Measurements from ENCODE around the gene HIRA. TPM values are rescaled to one million over a fixed set of nuclear protein-coding genes. Genes with fewer than 3 reads are reported as not detected.

HIRA gene
- total and polyA plus RNA-seq, 2 of the 8 experiments (the other 6 are each of a cell fraction or from before 2014, with no cell fraction given), result 34.9 to 67.2 TPM

- Histone ChIP-seq H3K9ac (replicated peaks in 1 of 4; ENCODE audit: extremely low read depth in 1 of 4, low read depth in 3 of 4, low read length in 3 of 4) (no peak overlapping the region), H2BK5ac (ENCODE audit: low read depth, low read length) (no peak overlapping the region), H4K5ac (ENCODE audit: insufficient read length, low read depth, low read length) (no peak overlapping the region), H2BK15ac (ENCODE audit: low read length) (no peak overlapping the region), H3K18ac (ENCODE audit: extremely low read depth, low read length) (no peak overlapping the region), H3K23ac (ENCODE audit: insufficient read length) (no peak overlapping the region), H3K4me2 (ENCODE audit: insufficient read depth in 1 of 2, low read depth in 2 of 2, low read length in 2 of 2) (no peak overlapping the region), H3K4me3 (ENCODE audit: extremely low read depth in 1 of 4, insufficient read depth in 2 of 4, low read depth in 3 of 4, low read length in 4 of 4) (no peak overlapping the region), H3K36me3 (ENCODE audit: control insufficient read depth in 2 of 4, insufficient read depth in 4 of 4, low read length in 3 of 4) (peaks cover 7 to 40% (median 29%) of the 10 kb centered on the region in 4 experiments; a peak in 7 of 8 replicates), H4K8ac (ENCODE audit: extremely low read depth, insufficient read depth, low read length) (no peak overlapping the region), H2BK120ac (replicated peaks; ENCODE audit: low read depth, low read length) (no peak overlapping the region), H3K14ac (ENCODE audit: insufficient read length) (no peak overlapping the region), H2BK12ac (ENCODE audit: low read depth, low read length) (no peak overlapping the region), H4K91ac (replicated peaks; ENCODE audit: insufficient read length, low read length) (no peak overlapping the region), H3K27me3 (replicated peaks in 1 of 4; ENCODE audit: control insufficient read depth in 3 of 4, extremely low read depth in 1 of 4, insufficient read depth in 3 of 4, low read length in 3 of 4) (no peaks in the 10 kb centered on the region), H4K20me1 (replicated peaks in 1 of 2; ENCODE audit: control insufficient read depth in 1 of 2, insufficient read depth in 2 of 2, low read length in 2 of 2) (peaks cover 2 to 15% of the 10 kb centered on the region in 2 experiments), H3K27ac (ENCODE audit: low read depth, low read length) (no peak overlapping the region), H2AK5ac (ENCODE audit: low read depth, low read length) (no peak overlapping the region), H3K23me2 (ENCODE audit: low read depth, low read length) (no peaks in the 10 kb centered on the region), H3K4me1 (replicated peaks in 1 of 4; ENCODE audit: control insufficient read depth in 3 of 4, insufficient read depth in 4 of 4, low read length in 3 of 4) (no peaks in the 10 kb centered on the region), H2AFZ (ENCODE audit: low read length) (no peak overlapping the region), H3K9me3 (ENCODE audit: insufficient read depth in 2 of 2, low read depth in 1 of 2, low read length in 1 of 2) (no peaks in the 10 kb centered on the region), H3K56ac (replicated peaks; ENCODE audit: insufficient read length, low read depth, low read length) (no peak overlapping the region), H3K4ac (replicated peaks; ENCODE audit: insufficient read length, low read depth, low read length) (no peak overlapping the region), H3K79me1 (ENCODE audit: low read depth, low read length) (no peaks in the 10 kb centered on the region; the same call in 1 of the 2 replicates), H2BK20ac (ENCODE audit: low read length) (no peak overlapping the region), H3K79me2 (ENCODE audit: control insufficient read depth in 1 of 2, insufficient read depth in 2 of 2, low read length in 2 of 2) (no peaks in the 10 kb centered on the region; a peak in 1 of 4 replicates)
- ChIA-PET CTCF (ENCODE audit: partially characterized antibody) (interaction anchor here (0.8 to 1.3 kb wide), 4 partner anchors 13 to 49 kb away, joined by 3 to 4 read pairs (median 3); no protein-coding TSS in a partner anchor), POLR2A (ENCODE audit: partially characterized antibody) (interaction anchor here (1.0 to 2.0 kb wide), 6 partner anchors 9 to 78 kb away, joined by 3 to 5 read pairs (median 4); partner anchors contain the start of gene C22orf39)
- WGBS, 2 experiments (ENCODE audit: extremely low coverage in 1 of 2, insufficient coverage in 1 of 2, insufficient read length in 1 of 2, insufficient replicate concordance in 2 of 2, low coverage in 1 of 2, low lambda C conversion rate in 2 of 2, missing lambda C conversion rate in 1 of 2), result 97% methylated on average over 4 of the region's 4 CpGs; no CpG with 5 or more reads in 1 of the 2 experiments
- TF ChIP-seq ASH2L (IDR thresholded peaks at IDR 0.05; ENCODE audit: low read length) (no peak), EGR1 (IDR thresholded peaks at IDR 0.05; ENCODE audit: borderline replicate concordance, low read depth, low read length) (no peak), RNF2 (IDR thresholded peaks at IDR 0.05; ENCODE audit: borderline replicate concordance, low read depth, low read length, missing control alignments, poor library complexity, severe bottlenecking) (no peak)
- FAIRE-seq (no peak), DNase-seq (ENCODE audit: low read depth in 1 of 2, low spot score in 2 of 2) (no peak)
Observed at GRCh38 chr22:19405133-19405532, 26.4 kb downstream of the HIRA start.
